K562 (cell line): ENCODE measurements around the gene FUCA1. TPM values are rescaled to one million over a fixed set of nuclear protein-coding genes. Genes with fewer than 3 reads are reported as not detected.

ENCODE experiments used
- BRD9 ChIP-seq: fragments of 450-650 bp; IDR thresholded peaks from 2 replicates; pipeline ENCODE4 v1.6.1; 2018; ENCODE audit warnings: low read depth; ENCODE audit not compliant: partially characterized antibody
- DIDO1 ChIP-seq: fragments of 450-650 bp; IDR thresholded peaks from 2 replicates; pipeline ENCODE4 v1.6.1; 2016; ENCODE audit warnings: low read depth, missing biosample characterization, missing genetic modification characterization
- EP300 ChIP-seq: IDR thresholded peaks from 2 replicates; pipeline ENCODE4 v1.6.1; 2012; ENCODE audit warnings: low read length, improper control_type of control experiment
- ESRRA ChIP-seq: fragments of 450-650 bp; IDR thresholded peaks from 2 replicates; pipeline ENCODE4 v1.6.1; 2014; ENCODE audit warnings: low read depth, mild to moderate bottlenecking, moderate library complexity, borderline replicate concordance
- HIVEP1 ChIP-seq: fragments of 250-450 bp; sonication (Bioruptor Pico); IDR thresholded peaks from 2 replicates; pipeline ENCODE4 v1.4.0; 2020; ENCODE audit warnings: mild to moderate bottlenecking
- ILK ChIP-seq: fragments of 450-650 bp; IDR thresholded peaks from 2 replicates; pipeline ENCODE4 v1.6.1; 2016; ENCODE audit warnings: missing genetic modification characterization, low read depth, mild to moderate bottlenecking, missing compliant biosample characterization, moderate library complexity, borderline replicate concordance
- L3MBTL2 ChIP-seq: fragments of 450-650 bp; IDR thresholded peaks from 2 replicates; pipeline ENCODE4 v1.6.1; 2016; ENCODE audit warnings: mild to moderate bottlenecking, moderate library complexity
- MBD2 ChIP-seq: sonication (generic); IDR thresholded peaks from 2 replicates; pipeline ENCODE4 v1.6.1; 2016; ENCODE audit warnings: low read depth, borderline replicate concordance
- PCBP2 ChIP-seq: fragments of 200-400 bp; formaldehyde crosslinking; IDR thresholded peaks from 2 replicates; pipeline ENCODE4 v1.6.1; 2018; ENCODE audit warnings: low read length, low read depth, mild to moderate bottlenecking, moderate library complexity; ENCODE audit not compliant: poor library complexity, severe bottlenecking
- SMAD4 ChIP-seq: fragments of 250-450 bp; sonication (Bioruptor Pico); conservative IDR thresholded peaks from 2 replicates; pipeline ENCODE4 v1.8.0; 2021; ENCODE audit warnings: inconsistent platforms, mild to moderate bottlenecking, moderate library complexity
- SP1 ChIP-seq: sonication (generic); formaldehyde crosslinking; IDR thresholded peaks from 2 replicates; pipeline ENCODE4 v1.8.1; 2022; ENCODE audit warnings: mild to moderate bottlenecking, missing genetic modification reagents
- TCF7L2 ChIP-seq: fragments of 150-350 bp; IDR thresholded peaks from 2 replicates; pipeline ENCODE4 v1.6.1; 2016; ENCODE audit warnings: low read depth, mild to moderate bottlenecking, low read length, moderate library complexity
- ZBED1 ChIP-seq: IDR thresholded peaks from 2 replicates; pipeline ENCODE4 v1.6.1; 2014
- ZNF165 ChIP-seq: fragments of 250-450 bp; sonication (Bioruptor Pico); IDR thresholded peaks from 2 replicates; pipeline ENCODE4 v1.4.0; 2020; ENCODE audit warnings: borderline replicate concordance
- polyA plus RNA-seq, 8 experiments: library from polyadenylated mRNA; depleted of rRNA in 4 of 8; stranded (reverse) in 5 of 8; unstranded in 3 of 8; fragments of >200 nt; fragmentation: Nextera tagmentation in 2 of 8; fragmentation: Illumina TruSeq in 1 of 8; extraction: Ambion mirVana in 2 of 8; extraction: Trizol in 1 of 8; gene quantifications; 2 replicates each; pipeline versions ENCODE4 v1.2.1 to v1.2.3, GENCODE V29; 2011 to 2014; ENCODE audit warnings: inconsistent platforms in 1 of 8, missing spikeins in 1 of 8
- total RNA-seq, 7 experiments: library from RNA; depleted of rRNA in 6 of 7; stranded (reverse); fragments of >200 nt in 6 of 7; fragmentation: Illumina TruSeq in 2 of 7; extraction: Trizol in 2 of 7; gene quantifications; 2 replicates each; pipeline versions ENCODE4 v1.2.1 to v1.2.3, GENCODE V29; 2011 to 2021; ENCODE audit warnings: low replicate concordance in 1 of 7
- TF ChIP-seq, protein P1 (sequence below): fragments of 150-350 bp; conservative IDR thresholded peaks from 2 replicates; pipeline ENCODE4 v1.6.1; 2014; ENCODE audit warnings: low read length
- TF ChIP-seq, protein P2 (sequence below): sonication (generic); formaldehyde crosslinking; IDR thresholded peaks from 2 replicates; pipeline ENCODE4 v1.8.1; 2023; ENCODE audit warnings: mild to moderate bottlenecking, missing genetic modification reagents
- TF ChIP-seq, protein P3 (sequence below): fragments of 450-650 bp; formaldehyde crosslinking; IDR thresholded peaks from 2 replicates; pipeline ENCODE4 v1.4.0; 2020; ENCODE audit warnings: mild to moderate bottlenecking, mixed read lengths
- TF ChIP-seq, protein P4 (sequence below): sonication (generic); formaldehyde crosslinking; IDR thresholded peaks from 2 replicates; pipeline ENCODE4 v1.5.0; 2020; ENCODE audit warnings: missing genetic modification reagents

Gene FUCA1
- total and polyA plus RNA-seq, 9 of the 15 experiments (the other 6 are each of a cell fraction or from before 2014, with no cell fraction given), result 7.0 to 20.5 (median 13.5) TPM

DNA sequence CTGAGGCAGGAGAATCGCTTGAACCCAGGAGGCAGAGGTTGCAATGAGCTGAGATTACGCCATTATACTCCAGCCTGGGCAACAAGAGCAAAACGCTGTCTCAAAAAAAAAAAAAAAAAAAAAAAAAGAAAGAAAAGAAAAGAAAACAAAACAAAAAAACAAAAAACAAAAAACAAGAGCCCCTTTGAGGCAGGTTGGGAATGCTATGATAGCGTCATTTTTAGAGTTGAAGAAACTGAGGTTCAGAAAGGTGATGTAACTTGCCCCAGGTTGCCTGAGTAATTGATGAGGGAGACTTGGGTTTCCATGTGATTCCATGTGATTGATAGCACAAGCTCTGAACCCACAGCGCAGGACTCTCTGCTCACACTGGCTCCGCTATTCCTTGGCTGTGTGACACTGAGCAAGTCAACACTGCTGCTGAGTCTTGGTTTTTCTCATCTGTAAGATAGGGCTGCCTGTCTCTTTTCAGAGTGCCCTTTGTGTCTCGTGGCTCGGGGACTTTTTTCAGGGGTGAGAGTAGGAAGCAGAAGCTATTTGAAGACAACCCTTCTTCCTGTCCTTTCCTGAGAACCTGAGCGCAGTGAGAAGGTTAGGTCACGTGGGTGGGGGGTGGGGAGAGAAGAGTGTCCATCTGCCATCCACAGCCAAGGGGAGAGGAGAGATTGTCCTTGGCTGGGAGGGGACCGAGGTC lies 42.6 kb upstream of the FUCA1 start (continued):
- TF ChIP-seq SP1 (no peak), DIDO1 (tag) (no peak), ZBED1 (no peak), SMAD4 (CRISPR knock-in tag) (no peak), ILK (tag) (no peak), EP300 (no peak), BRD9 (no peak), L3MBTL2 (peak; percentile 52), PCBP2 (no peak), ESRRA (no peak), TCF7L2 (no peak), ZNF165 (CRISPR knock-in tag) (no peak), MBD2 (no peak), HIVEP1 (CRISPR knock-in tag) (no peak)
- TF ChIP-seq, protein P1, sequence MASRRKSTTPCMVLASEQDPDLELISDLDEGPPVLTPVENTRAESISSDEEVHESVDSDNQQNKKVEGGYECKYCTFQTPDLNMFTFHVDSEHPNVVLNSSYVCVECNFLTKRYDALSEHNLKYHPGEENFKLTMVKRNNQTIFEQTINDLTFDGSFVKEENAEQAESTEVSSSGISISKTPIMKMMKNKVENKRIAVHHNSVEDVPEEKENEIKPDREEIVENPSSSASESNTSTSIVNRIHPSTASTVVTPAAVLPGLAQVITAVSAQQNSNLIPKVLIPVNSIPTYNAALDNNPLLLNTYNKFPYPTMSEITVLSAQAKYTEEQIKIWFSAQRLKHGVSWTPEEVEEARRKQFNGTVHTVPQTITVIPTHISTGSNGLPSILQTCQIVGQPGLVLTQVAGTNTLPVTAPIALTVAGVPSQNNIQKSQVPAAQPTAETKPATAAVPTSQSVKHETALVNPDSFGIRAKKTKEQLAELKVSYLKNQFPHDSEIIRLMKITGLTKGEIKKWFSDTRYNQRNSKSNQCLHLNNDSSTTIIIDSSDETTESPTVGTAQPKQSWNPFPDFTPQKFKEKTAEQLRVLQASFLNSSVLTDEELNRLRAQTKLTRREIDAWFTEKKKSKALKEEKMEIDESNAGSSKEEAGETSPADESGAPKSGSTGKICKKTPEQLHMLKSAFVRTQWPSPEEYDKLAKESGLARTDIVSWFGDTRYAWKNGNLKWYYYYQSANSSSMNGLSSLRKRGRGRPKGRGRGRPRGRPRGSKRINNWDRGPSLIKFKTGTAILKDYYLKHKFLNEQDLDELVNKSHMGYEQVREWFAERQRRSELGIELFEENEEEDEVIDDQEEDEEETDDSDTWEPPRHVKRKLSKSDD, result no peak
- TF ChIP-seq, protein P2, sequence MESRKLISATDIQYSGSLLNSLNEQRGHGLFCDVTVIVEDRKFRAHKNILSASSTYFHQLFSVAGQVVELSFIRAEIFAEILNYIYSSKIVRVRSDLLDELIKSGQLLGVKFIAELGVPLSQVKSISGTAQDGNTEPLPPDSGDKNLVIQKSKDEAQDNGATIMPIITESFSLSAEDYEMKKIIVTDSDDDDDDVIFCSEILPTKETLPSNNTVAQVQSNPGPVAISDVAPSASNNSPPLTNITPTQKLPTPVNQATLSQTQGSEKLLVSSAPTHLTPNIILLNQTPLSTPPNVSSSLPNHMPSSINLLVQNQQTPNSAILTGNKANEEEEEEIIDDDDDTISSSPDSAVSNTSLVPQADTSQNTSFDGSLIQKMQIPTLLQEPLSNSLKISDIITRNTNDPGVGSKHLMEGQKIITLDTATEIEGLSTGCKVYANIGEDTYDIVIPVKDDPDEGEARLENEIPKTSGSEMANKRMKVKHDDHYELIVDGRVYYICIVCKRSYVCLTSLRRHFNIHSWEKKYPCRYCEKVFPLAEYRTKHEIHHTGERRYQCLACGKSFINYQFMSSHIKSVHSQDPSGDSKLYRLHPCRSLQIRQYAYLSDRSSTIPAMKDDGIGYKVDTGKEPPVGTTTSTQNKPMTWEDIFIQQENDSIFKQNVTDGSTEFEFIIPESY, result peak; percentile 40; the same call in 1 of the 2 replicates
- TF ChIP-seq, protein P3, sequence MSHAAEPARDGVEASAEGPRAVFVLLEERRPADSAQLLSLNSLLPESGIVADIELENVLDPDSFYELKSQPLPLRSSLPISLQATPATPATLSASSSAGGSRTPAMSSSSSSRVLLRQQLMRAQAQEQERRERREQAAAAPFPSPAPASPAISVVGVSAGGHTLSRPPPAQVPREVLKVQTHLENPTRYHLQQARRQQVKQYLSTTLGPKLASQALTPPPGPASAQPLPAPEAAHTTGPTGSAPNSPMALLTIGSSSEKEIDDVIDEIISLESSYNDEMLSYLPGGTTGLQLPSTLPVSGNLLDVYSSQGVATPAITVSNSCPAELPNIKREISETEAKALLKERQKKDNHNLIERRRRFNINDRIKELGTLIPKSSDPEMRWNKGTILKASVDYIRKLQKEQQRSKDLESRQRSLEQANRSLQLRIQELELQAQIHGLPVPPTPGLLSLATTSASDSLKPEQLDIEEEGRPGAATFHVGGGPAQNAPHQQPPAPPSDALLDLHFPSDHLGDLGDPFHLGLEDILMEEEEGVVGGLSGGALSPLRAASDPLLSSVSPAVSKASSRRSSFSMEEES (CRISPR knock-in tag), result peak; percentile 44
- TF ChIP-seq, protein P4, sequence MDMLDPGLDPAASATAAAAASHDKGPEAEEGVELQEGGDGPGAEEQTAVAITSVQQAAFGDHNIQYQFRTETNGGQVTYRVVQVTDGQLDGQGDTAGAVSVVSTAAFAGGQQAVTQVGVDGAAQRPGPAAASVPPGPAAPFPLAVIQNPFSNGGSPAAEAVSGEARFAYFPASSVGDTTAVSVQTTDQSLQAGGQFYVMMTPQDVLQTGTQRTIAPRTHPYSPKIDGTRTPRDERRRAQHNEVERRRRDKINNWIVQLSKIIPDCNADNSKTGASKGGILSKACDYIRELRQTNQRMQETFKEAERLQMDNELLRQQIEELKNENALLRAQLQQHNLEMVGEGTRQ (CRISPR knock-in tag), result peak; percentile 76
